C1 segment of cervical spinal cord (tissue), 14 donors: ENCODE measurements around the gene SH3GL1.

Experiments used
- DNase-seq, 14 donors: peaks; one replicate each; lab custom pipeline; 2025; lab: John Stamatoyannopoulos, UW

The SH3GL1 gene

DNA sequence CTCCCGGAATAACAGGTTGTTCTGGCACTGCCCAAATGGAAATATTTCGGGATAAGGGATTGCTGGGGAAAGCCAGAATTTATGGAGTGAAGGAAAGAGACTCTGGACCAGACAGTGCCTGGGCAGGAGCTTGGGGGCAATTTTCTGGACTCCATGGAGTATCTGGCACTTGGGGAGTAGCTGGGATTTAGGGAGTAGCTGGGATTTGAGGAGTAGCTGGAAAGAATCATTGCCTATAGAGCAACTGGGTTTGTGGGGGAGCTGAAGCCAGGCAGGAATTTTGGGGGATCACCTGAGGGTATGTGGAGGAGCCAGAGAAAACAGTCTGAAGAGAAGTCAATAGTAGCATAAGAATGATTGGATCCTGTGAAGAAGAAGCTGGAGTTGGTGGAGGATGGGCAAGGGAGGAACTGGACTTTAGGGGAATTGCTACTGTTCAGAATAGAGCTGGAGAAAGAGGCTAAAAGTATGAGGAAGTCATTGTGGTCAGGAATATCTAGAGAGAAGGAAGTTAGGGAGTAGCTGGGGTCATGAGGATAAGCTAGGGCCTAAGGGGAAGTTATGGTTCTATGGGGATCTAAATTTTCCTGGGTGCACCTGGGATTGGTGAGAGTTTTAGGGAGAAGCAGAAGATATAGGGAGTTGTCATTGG is 81.2 kb downstream of the SH3GL1 start:
- DNase-seq, result no peak

GRCh38 chr19:4318460-4318859 is 81.9 kb downstream of the SH3GL1 start:
- DNase-seq, result no peak

DNA sequence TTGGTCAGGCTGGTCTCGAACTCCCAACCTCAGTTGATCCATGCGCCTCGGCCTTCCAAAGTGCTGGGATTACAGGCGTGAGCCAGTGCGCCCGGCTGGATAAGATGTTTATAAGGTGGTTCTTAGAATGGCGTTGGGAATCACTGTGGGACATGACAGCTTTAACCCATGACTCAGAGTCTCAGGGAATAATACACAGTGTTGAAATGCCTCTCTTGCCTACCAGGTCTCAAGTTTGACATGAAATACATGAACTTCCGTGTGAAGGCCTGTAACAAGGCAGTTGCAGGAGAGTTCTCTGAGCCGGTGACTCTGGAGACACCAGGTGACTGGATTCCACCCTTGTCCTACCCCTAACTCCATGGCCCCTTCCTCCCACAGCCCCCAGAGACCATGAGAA is 83.4 kb downstream of the SH3GL1 start:
- DNase-seq, result no peak

- DNase-seq, result no peak
Measured at GRCh38 chr19:4313847-4314490, 86.4 kb downstream of the SH3GL1 start.
